SKM-1 (cell line): ENCODE data around the gene FKBP1A.

Experiments used
- DNase-seq: peaks from one replicate; lab custom pipeline; 2025; ENCODE audit not compliant: unreplicated experiment; lab: John Stamatoyannopoulos, UW

The FKBP1A gene

DNA sequence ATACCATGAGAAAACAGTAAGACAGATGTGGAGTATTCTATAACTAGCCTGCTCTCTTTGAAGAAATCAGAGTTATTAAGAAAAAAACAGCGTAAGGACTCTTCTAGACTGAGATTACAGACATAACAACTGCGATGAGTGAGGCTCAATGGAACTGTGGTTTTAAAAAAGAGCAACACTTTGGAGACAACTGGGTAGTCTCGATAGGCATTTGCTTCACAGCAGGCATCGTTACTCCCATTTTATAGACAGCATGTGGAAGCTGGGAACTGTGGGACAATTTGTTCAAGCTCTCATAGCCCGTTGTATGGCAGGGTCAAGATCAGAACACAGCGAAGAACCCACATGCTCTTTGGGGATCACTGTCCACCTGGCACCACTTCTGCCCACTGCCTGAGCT, 4.6 kb downstream of the FKBP1A start:
- DNase-seq = no peak

DNA sequence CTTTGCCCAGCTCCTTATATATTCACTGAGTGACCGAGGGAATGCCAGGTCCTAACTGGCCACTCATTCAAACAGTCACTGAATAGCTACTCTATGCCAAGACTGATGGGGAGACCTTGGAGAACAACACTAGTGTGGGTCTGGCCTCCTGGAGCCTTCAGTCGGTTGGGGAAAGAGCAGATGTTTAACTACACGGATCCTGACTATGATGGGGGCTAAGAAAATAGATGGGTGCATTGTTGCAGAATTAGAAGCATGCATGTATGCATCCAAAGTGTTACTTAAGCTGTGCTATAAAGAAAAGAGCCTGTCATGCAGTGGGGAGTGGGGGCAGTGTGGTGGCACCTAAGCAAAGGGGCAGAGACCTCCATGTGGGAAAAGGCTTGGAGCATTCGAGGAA, 6.5 kb downstream of the FKBP1A start:
- no peak for DNase-seq

DNA sequence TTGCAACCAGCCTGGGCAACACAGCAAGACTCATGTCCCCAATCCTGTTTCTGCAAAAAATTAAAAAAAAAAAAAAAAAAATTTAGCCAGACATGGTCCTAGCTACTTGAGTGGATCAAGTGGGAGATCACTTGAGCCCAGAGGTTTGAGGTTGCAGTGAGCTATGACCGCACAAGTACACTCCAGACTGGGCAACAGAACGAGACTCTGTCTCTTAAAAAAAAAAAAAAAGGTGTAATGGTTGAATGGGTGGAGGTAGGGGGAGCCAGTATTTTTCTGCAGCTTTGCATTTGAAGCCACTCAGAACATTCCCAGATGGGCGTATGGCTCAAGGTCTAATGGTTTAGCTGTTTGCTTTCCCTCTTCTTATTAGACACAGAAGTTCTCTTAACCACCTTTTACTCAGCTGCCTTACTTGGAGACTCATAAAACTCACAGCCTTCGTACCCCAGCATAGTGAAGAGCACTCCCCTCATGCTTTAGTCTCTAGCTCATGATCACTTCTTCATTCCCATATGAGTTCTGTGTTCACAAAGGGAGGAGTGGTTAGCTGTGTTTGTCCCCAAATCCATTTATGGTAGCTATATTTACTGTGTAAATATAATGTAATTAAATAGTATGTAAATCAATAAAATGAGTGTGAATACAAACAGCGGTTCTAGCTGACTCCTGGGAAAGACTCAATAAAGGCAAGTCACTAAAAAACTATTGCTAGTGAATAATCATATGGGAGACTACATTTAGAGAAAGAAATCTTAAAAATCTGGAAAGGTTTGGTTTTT, 9.0 kb downstream of the FKBP1A start:
- no peak for DNase-seq

DNA sequence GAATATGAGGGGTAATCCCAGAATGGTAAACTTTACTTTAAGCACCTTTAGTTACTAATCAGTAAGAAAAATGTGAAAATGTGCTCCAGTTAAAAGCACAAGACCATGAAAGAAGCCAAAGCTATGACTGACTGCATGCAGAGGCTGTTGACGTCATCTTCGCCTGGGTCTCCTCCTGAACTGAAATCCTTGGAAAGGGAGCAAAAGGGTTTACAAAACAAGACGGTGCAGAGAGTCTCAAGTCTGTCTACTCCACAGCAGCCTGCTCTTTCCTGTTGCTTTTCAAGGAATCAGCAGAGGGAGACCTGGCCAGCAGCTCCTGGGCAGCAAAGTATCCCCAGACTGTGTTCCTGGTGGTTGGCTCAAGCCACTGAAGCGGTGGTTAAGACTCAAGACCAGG, 10.2 kb downstream of the FKBP1A start:
- DNase-seq = no peak

DNA sequence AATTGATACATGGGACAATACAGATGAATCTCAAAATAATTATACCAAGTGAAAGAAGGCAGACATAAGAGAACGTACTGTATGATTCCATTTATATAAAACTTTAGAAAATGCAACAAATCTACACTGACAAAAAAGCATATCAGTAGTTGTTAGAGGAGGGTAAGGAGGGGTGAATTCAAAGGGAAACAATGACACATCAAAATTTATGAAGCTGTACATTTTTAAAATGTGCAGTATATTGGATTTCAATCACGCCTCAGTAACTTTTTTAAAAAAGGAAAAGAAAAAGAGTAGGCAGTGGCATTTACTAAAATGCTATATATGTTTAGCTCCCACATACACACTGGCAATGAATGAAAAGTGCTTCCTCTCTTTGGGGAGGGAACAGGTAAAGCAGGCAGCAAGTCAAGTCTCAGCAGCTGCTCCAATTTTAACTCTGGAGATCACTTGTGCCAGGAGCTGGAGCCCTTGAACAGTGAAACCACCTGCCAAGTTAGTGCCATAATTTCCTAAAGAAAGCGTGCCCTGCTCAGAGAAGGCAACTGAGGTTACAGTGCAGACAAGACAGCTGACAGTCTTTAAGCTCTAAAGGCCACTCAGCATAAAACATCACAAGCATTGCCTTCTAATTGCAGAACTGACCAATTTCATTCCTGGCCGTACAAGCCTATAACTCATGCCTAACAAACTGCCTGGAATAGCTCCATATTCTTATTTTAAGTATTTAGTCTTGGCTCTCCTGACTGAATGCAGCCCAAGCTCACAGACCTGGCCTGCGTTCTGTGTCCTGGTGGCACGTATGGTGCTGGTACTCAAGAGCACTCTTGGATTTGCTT, 10.9 kb downstream of the FKBP1A start:
- no peak for DNase-seq

DNA sequence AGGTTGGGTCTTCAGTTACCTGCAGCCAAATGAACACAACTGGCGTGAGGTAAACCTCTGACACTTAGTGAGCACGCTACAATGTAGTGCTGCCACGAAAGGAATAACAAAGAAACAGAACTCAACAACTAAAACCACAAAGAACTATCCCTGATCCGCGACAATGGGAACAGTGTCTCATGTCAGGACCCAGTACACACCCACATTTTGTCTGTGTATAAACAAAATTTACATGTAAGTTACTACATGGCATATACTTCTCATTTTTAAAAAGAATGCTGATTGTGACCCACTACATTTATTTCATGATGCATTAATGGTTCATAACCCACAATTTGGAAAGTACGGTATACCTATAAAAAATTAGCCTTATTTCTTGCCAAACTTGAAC, 14.1 kb downstream of the FKBP1A start:
- DNase-seq = no peak

DNA sequence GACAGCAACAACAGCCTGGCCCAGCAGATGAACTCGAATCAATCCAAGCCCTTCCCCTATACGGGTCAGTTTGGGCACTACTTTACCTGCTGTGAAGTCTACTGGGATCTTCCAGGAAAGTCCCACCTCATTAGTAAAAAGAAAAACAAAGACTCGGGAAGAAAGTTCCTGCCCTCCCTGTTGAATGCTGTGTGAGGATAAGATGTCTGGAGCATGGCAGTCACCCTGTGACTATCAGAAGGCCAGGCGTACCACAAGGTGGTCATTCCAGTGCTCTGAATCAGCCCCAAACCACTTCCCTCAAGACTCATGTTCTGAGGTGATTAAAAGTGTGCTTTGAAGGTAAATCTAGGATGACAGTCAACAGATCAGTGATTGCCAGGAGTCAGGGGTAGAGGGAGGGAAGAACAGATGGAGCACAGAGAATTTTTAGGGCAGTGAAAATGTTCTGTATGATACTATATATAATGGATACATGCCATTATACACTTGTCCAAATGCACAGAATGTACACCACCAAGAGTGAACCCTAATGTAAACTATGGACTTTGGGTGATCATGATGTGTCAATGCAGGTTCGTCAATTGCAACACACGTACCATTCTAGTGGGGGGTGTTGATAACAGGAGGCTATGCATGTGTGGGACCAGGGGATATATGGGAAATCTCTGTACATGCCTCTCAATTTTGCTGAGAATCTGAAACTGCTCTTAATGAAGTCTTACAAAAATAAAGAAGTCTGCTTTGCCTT, 14.7 kb downstream of the FKBP1A start:
- no peak for DNase-seq

DNA sequence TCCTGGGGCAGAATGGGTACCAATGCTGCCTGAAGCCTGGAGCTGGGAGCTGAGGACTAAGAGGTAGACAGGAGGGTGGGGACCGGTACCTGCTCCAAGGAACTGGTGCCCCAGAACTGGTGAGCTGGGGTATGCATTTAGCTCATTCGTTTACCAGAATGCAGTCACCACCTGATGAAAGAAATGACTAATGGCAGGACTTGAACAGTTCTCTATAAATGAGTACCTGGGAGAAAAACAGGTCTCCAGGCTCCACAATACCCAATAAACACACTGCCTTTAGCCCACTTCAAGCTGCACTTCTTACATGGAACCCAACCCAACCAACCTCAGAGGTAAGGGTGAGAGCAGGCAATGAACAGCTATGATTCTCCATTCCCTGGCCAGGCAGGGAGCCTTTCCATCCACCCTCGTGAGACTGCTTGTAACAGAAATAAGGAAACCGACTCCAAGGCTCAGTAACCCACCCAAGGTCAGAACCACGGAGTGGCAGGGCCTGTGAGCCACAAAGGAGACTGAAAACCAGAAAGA, 15.4 kb downstream of the FKBP1A start:
- DNase-seq = no peak

DNA sequence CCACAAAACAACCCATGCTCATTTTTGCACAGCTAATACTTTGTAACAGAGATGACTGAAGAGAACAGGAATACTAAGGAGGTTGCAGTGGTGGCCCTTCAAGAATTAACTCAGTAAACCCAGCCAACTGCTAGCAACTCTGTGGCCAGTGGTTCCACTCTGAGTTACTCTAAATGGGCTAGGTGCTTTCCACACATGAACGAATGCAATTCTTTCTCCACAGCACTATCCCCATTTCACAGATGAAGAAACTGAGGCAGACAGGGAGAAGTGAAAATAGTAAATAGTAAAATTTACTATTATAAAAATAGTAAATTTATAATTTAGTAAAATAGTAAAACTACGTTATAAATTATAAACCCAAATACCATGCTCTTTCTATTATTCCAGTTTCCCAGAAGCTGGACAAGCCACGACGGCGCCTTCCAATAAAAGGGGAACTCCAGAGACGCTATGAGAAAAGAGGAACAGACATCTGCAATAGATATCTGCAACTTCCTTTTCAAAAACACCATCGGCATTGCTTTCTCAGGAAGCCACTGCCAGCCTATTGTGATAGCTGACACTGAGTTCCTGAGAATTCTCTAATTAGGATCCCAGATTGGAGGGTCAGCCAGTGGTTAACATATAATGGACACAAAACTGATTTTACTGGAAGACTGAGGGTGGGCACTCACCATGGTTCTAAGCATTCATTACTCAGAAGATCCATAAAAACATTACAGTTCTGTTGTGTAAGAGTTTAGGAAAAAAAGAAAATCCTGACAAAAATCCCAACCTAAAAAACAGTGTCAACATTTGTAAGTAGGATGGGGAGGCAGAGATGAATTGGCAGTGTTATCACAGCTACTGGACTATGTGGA, 16.2 kb downstream of the FKBP1A start:
- peak; percentile 29 for DNase-seq

DNA sequence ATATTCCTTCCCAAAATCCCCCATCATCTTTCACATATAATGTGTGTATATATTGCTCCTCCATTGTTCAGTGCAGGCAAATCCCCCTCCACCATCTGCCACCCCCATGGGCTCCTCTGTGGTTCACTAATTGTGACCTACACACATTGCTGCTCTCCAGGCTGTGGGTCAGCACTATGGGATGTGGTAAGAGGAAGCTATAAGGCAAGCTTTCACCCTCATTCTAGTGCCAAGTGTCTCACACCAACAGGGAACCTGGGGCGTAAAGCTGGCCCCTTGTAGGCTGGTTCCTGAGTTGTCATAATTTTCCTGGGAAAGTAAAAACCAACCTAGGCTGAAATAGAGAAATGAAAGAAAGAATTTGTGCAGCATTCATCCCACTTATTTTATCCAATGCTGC, 16.8 kb downstream of the FKBP1A start:
- no peak for DNase-seq

DNA sequence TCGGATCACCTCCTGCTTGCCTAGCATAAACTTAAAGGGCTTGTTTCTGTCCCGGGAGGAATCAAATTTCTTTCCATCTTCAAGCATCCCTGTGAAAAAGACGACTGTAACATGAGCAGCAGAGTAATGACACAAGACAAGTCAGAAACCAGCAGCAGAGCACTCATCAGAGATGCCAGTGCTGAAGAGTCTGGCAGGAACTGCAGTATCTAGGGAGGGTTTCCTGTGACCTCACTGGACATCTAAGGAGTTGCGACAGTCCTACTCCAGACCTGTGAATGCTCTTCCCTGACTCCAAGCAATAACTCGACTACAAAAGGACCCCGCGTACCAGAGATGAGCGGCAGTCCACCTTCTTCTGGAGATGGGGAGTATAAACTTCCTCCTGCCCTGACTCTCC, 17.3 kb downstream of the FKBP1A start:
- no peak for DNase-seq

DNA sequence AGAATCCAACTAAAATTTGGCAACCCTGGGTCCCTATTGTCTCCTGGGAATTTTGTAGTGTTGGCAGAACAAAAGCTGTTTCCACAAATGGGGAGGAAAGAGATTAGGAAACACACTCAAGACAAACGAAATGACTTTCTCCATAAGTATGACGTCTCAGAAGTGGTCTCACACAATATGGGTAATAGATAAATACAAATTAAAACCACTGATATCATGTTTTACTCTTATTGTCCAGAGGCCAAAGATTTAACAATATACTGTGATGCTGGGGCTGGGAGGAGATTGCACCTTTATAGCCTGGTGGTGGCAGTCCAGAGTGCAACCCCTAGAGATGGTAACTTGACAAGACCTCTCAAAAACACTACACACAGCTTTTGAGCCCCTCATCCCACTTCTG, 18.6 kb downstream of the FKBP1A start:
- no peak for DNase-seq

DNA sequence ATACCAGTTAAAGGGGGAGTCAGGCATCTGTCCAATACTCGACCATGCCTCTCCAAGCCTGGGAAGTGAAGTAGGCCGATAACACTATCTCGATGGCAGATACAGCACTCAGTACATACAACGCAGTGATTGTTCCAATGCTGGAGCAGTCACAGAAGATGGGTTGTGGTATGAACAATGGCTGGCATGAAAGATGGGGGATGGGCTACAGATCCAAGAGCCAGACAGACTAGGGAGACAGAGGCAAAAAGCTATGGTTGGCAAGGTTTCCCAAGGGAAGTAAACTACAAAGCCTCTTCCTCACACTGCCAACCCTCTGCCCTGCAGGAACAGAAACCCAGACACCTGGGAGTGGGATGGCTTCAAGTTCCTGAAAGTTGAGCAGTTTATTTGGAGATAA, 19.2 kb downstream of the FKBP1A start:
- DNase-seq = no peak

DNA sequence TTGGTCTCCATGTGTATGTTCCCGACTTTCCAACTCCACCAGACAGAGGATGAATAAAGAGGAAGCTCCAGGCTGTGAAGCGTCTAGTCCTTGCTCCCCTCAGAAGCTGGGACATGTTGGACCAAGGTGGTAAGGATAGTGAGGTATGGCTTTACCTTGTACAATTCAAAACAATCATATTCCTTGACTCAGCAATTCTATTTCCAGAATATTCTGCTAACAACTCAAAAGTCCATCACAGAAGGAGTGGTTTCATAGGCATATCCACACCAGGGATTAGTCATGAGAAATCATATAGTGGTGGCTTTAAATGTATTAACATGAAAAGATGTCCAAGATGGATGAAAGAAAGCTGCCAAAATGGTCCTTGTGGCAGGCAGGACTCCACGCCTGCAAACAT, 19.8 kb downstream of the FKBP1A start:
- DNase-seq = no peak

DNA sequence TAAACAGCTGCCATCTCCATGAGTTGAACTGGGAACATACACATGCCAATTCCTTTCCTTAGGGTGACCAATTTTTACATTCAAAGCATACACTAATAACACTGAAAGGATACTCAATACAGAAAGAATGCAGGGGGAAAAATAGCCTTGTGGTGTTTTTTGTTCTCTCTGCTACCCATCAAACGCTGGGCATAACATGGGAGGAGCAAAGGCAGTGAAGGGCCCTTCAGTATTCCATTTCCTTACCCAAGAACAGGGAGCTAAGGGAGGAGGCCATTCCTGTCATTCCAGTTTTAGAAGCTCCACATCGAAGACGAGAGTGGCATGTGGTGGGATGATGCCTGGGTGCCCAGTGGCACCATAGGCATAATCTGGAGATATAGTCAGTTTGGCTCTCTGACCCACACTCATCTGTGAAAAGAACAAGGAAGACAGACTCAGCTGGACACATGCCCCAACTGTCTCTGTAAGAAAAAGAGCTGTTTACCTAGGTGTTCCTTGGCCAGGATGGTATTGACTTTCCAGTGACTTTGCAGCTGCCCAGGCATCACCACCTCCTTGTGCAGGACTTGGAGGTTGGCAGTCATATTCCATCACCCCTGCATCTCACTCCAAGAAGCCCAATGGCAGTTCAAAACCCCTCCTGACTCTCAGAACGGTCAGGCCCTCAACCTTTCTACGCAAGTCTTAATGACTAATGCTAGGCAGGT, 20.9 kb downstream of the FKBP1A start:
- DNase-seq = no peak

DNA sequence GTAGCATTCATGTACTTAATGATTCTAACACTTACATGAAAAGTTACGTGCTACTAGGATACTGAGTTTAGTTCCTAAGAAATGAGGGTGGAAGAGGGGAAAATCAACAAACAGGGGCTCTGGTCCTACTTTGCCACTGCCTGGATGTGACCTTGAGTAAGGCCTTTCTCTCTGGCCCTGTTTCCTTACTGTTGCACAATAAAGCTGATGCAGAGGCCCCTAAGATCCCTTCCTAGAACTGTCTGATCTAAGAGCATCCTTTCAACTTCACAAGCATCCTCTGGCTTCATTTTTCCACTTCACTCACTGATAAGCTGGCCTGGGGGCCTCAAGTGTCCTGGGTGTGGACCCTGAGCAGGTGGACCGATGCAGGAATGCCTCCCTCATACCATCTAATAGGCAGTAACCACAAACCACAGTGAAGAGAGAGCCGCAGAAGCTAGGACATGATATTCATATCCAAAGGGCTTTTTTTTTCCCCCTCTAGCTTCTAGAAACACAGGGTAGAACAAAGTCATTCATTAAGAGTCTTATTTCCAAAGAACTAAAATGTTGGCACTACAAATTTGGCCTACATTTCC, 21.6 kb downstream of the FKBP1A start:
- DNase-seq = no peak

DNA sequence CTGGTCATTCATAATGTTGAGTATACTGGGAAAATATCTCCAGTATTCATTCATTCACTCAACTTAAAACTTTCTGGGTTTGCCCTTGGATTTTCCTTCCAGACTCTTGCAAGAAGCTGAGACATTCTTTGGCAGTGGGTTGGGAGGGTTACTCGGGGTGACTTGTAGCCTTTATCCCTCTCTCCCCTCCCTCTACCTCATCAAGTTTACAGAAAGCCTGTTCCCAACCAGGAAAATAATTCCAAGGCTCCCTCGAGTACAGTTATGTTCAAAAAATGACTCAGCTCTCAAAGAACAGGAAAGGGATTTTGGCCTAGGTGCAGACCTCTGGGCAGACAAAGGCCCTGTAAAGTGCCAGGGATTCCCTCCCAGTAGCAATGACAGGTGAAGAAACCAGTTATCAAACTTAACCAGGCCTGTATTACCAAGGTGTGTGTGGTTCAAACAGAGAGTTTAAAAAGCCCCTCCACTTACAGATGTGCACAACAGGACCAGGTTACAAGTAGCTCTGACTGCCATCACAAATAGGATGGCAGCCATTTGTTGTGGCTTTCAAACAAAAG, 22.2 kb downstream of the FKBP1A start:
- DNase-seq = no peak

DNA sequence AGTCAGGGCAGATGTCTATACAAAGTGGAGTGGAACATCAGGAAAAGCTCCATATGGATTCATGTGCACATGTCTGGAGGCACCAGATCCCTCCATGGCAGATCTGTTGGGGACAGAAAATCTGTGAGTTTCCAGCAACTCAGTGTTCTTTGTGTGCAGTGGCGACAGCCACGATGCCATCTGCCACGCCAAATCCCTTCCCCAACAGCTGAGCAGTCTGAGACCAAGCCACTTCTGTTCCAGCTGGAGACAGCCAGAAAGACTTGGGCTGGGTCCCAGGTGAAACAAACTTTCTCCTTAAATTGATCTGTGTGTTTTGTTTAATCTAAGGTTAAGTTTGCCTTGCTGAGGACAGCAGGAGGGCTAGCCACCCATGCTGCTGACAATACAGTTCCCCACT, 22.9 kb downstream of the FKBP1A start:
- DNase-seq = no peak

DNA sequence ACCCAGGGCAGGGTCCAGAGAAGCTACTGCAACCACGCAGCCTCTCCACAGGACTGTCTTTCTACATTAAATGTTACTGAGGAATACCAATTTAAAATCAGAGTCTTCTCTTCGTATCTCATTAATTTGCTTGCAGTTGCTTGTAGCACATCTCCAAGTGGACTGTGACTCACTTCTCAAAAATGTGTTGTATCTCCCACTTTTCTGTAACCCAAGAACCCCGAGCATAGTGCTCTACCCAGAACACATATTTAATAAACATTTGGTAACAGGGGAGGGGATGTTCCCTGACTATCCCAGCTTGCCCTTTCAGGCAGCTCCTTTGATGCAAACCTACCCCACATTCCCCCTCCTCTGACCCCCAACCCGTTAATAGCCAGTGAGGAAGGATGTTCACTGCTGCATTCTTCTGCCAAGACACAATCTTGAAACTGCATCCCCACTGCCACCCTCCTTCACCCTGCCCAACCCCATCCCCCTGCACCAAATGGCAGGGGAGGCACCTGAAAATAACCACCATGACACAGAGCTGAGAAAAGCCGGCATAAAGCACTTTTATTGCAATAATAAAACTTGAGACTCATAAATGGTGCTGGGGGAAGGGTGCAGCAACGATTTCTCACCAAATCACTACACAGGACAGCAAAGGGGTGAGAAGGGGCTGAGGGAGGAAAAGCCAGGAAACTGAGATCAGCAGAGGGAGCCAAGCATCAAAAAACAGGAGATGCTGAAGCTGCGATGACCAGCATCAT, 24.2 kb downstream of the FKBP1A start:
- DNase-seq = no peak
